GM08714 (cell line): Measurements from ENCODE around the gene RNF167.

Source experiments
- H3K4me3 ChIP-seq: fragments of 200-500 bp; sonication (Bioruptor generic); 2 replicates; pipeline ENCODE4 v1.5.1; 2014; ENCODE audit warnings: mild to moderate bottlenecking, low read length, inconsistent platforms
- ZNF274 ChIP-seq: IDR thresholded peaks from 2 replicates; pipeline ENCODE4 v1.6.1; 2012; ENCODE audit warnings: mild to moderate bottlenecking, low read depth, low read length

Gene RNF167

DNA sequence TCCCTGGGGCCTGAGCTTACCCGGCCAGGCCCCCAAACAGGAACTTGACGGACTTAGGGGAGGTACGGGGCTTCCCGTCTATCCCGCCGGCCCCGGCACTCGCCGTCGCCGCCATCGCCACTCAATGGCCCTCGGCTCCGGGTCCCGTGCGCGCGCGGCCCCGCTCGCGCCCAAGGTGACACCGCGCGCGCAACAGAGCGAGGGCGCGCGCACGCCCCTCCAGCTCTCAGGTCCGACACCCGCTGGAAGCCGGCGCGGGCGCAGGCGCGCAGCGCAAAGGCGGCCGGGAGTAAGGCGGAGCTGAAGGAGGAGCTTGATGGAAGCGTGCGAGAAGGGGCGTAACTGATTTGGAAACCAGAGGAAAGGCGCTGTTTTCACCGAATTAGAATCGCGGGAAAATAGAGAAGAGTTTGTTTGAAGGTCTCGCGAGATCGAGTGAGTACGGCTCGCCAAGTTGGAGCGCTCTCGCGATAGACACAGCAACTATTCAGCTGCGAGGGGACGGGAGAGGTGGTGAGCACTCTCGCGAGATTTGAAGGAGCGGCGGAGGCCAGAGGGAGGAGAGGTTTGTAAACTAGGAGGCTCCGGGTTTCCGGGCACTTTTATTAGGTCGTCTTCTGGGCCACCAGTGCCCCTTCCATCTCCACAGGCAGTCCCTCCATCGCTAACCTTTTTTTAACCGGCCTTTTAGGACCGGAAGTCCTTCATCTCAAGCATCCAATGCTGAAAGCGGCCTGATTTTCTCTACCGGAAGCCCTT lies at the start of gene RNF167, which contains the start of gene SLC25A11:
RNF167 (plus strand) TSS at position 473 of the 759 bp plus-strand sequence. CDS start 642 bp downstream, outside the sequence.
SLC25A11 (minus strand) TSS at position 251 of the 759 bp plus-strand sequence; CDS start at position 115, 136 bp downstream.
- peak within 1 kb of the TSS; percentile 86 for H3K4me3 ChIP-seq
- TF ChIP-seq ZNF274, result no peak

DNA sequence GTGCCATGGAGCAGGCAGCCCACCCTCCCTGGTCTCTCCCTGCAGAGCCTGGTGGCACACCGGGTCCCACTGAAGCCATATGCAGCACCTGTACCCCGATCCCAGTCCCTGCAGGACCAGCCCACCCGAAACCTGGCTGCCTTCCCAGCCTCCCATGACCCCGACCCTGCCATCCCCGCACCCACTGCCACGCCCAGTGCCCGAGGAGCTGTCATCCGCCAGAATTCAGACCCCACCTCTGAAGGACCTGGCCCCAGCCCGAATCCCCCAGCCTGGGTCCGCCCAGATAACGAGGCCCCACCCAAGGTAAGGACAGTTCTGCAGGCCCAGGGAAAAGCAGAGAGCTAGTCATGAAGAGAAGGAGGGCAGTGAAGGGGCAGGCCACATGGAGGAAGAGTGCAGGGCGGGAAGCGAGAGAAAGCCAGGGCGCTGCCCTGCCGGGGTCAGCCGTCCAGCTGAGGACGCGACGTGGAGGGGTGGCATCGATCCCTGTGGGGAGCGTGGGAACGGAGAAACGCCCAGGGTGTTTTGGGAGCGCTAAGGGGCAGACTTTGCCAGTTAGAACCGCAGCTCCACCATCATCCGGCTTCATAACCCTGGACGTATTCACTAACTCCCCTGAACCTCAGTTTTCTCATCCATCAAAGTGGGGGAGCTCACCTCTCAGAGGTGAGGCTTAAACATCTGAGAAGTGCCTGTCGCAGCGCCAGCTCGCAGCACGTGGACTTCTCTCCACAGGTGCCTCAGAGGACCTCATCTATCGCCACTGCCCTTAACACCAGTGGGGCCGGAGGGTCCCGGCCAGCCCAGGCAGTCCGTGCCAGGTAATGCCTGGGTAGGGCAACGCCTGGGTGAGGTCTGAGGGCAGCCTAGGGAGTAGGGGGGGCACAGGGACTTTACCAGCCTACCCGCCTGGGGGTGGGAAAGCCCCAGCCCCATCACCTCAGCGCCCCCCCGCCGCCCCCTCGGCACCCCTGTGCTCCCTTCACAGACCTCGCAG lies 48.4 kb upstream of the RNF167 start:
- TF ChIP-seq ZNF274, result no peak
- no peak overlapping the region for H3K4me3 ChIP-seq

DNA sequence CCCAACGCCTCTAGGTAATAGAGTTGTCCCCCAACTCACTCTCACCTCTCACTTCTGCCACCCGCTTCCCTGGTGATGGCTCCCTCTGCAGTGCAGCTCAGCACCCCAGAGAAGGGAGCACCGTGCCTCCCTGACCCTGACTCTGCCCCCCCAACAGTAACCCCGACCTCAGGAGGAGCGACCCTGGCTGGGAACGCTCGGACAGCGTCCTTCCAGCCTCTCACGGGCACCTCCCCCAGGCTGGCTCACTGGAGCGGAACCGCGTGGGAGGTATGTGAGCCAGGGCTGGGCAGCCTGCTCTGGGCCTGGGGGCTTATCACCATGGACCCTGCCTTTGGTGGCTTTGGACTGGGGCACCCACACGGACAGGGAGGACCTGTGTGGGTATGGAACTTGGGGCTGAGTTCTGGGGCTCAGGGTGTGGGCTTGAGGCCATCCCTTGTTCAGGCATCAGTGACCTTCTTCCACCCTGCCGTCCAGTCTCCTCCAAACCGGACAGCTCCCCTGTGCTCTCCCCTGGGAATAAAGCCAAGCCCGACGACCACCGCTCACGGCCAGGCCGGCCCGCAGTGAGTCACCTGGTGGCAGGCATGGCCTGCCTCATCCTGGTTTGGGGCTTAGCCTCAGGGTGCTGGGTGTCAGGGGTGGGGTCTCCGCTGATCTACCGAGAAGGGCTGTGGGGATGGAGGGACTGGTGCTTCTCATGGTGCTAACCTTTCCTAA lies 47.4 kb upstream of the RNF167 start:
- TF ChIP-seq ZNF274, result no peak
- no peak overlapping the region for H3K4me3 ChIP-seq

DNA sequence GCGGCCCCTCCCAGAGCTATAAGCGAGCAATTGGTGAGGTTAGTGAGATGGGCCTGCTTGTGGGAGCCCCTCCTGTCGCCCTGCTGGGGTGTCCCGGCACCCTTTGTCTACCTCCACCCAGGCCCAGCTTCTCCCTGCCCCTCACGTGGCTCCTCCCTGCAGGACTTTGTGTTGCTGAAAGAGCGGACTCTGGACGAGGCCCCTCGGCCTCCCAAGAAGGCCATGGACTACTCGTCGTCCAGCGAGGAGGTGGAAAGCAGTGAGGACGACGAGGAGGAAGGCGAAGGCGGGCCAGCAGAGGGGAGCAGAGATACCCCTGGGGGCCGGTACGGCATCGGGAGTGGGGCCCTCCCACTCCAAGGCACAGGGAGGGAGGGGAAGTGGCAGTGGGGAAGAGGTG lies 46.8 kb upstream of the RNF167 start:
- H3K4me3 ChIP-seq, result no peak overlapping the region
- no peak for TF ChIP-seq ZNF274

DNA sequence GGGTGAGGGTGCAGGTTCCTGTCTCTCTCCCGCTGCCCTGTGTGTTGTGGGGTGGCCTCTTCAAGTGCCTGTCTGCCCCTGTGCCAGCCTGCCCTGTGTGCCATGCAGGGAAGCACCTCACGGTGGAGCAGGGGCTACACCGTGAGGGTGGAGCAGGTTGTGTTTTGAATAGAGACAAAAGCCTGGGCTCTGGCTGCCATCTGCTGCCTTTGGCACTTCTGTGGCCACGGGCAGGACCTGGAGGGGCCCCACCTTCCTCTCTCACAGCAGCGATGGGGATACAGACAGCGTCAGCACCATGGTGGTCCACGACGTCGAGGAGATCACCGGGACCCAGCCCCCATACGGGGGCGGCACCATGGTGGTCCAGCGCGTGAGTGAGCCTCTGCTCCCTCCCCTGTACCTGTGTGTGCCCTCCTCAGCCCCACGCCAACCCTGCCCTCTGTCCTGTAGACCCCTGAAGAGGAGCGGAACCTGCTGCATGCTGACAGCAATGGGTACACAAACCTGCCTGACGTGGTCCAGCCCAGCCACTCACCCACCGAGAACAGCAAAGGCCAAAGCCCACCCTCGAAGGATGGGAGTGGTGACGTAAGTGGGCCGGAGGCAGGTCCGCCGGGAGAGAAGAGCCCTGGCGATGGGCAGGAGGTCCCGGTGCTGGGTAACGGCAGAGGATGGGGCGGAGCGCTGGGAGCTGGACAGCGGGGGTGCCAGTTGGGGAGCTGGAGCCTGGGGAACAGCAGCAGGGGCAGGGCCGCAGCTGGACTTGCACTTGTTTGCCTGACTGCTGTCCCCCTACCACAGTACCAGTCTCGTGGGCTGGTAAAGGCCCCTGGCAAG lies 46.1 kb upstream of the RNF167 start:
- H3K4me3 ChIP-seq, result no peak overlapping the region

DNA sequence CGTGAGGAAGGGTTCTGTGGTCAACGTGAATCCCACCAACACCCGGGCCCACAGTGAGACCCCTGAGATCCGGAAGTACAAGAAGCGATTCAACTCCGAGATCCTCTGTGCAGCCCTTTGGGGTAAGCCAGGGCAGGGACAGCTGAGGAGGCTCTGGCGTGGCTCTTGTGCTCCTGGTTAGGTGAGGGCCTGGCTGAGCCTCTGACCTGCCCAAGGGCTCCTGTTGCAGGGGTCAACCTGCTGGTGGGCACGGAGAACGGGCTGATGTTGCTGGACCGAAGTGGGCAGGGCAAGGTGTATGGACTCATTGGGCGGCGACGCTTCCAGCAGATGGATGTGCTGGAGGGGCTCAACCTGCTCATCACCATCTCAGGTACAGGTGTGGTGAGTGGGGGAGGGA lies 44.9 kb upstream of the RNF167 start:
- TF ChIP-seq ZNF274, result no peak
- no peak overlapping the region for H3K4me3 ChIP-seq

More for the DNA sequence above, 46.1 kb upstream of the RNF167 start:
- TF ChIP-seq ZNF274, result no peak

DNA sequence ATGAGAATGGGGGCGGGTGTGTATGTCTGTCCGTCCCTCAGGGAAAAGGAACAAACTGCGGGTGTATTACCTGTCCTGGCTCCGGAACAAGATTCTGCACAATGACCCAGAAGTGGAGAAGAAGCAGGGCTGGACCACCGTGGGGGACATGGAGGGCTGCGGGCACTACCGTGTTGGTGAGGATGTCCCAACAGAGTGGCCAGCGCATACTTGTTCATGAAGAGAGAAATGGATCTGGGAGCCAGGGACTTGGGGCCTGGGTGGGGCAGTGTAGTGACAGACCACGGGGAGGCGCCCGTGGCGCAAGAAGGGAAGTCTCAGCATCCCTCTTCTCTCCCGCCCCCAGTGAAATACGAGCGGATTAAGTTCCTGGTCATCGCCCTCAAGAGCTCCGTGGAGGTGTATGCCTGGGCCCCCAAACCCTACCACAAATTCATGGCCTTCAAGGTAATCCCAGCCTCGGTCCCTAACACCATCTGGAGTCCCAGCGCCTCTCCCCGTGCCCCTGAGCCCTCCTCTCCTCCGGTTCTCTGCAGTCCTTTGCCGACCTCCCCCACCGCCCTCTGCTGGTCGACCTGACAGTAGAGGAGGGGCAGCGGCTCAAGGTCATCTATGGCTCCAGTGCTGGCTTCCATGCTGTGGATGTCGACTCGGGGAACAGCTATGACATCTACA lies 44.3 kb upstream of the RNF167 start:
- H3K4me3 ChIP-seq, result no peak overlapping the region
- no peak for TF ChIP-seq ZNF274

DNA sequence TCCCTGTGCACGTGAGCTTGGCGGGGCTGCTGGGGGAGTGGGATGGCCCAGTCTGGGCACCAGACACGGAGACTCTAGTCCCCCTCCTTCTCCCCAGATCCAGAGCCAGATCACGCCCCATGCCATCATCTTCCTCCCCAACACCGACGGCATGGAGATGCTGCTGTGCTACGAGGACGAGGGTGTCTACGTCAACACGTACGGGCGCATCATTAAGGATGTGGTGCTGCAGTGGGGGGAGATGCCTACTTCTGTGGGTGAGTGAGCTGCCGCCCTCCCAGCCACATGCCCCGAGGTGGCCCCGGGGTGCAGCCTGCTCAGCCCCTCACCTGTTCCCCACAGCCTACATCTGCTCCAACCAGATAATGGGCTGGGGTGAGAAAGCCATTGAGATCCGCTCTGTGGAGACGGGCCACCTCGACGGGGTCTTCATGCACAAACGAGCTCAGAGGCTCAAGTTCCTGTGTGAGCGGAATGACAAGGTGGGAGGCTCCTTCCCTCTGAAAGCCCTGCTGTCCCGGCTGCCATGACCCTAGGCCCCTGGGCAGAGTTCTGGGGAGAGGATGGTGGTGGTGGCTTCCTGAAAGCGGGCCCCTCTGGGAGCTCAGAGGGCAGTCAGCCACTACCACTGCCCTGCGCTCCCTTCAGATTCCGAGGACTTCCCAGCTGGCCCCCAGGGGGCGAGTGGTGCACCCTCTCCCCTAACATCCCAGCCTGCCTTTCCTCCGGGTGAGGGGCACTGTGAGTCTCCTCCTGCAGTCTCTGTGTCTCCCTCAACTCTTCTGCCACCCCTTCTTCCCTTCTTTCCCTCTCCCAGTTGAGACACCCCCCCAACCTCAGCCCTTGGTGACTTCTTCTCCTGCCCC lies 43.5 kb upstream of the RNF167 start:
- H3K4me3 ChIP-seq, result no peak overlapping the region
- TF ChIP-seq ZNF274, result no peak

DNA sequence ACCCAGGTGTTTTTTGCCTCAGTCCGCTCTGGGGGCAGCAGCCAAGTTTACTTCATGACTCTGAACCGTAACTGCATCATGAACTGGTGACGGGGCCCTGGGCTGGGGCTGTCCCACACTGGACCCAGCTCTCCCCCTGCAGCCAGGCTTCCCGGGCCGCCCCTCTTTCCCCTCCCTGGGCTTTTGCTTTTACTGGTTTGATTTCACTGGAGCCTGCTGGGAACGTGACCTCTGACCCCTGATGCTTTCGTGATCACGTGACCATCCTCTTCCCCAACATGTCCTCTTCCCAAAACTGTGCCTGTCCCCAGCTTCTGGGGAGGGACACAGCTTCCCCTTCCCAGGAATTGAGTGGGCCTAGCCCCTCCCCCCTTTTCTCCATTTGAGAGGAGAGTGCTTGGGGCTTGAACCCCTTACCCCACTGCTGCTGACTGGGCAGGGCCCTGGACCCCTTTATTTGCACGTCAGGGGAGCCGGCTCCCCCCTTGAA lies 42.8 kb upstream of the RNF167 start:
- no peak for TF ChIP-seq ZNF274
- H3K4me3 ChIP-seq, result no peak overlapping the region

DNA sequence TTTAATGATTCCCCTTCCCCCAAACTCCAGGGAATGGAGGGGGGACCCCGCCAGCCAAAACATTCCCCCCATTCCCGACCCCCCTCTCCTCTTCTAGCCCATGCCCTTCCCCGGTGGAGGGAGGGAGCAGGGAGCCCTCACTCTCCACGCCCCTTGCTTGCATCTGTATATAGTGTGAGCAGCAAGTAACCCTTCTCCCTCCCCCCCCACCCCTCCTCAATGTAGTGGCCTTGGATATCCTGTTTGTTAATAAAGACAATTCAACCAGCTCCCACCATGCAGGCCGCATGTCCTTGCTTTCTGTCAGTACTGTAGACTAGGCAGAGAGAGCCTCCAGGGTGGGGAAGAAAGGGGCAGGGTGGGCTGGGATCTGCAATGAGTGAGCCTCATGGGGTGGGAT lies 42.3 kb upstream of the RNF167 start:
- no peak overlapping the region for H3K4me3 ChIP-seq
- TF ChIP-seq ZNF274, result no peak

DNA sequence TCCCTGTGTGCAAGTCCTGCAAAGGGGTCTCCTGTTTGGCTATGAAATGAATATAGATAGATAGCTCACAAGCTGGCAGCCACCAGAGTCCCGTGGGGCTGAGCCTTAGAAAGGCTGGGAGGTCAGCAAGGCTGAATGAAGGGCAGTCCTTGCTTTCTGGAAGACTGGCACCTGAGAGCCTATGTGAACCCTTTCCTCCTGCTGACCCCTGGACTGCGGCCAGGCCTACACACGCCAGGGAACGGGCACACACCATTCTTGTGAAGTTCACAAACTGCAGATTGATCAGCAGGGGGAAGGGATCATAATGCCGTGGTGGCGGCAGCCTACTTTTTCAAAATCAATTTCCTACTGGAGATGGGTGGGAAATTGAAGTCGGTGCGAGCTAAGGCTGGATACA lies 41.7 kb upstream of the RNF167 start:
- no peak overlapping the region for H3K4me3 ChIP-seq
- no peak for TF ChIP-seq ZNF274

DNA sequence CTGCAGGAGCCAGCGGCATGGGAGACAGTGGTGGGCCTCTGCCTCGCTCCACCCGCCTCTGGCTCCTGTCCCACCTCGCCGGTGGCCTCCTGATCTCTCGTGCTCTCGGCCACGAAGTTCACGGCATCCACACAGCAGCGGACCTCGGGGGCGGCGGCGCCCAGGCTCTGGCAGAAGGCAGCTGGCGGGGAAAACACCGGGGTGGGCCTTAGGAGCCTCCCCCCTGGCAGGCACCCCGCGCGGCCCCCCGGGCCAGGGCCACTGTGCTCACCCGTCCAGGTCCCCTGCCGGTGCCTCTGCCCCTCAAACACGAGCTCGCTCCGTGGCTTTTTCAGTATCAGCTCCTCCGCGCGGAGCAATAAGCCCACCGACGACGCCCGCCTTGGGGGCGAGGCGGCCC lies 41.1 kb upstream of the RNF167 start:
- no peak for TF ChIP-seq ZNF274
- H3K4me3 ChIP-seq, result no peak overlapping the region; the same call in 1 of the 2 replicates
